Amniotic epithelial cell (primary cell): ENCODE measurements around the gene MAX.

Experiments used
- DNase-seq: peaks from one replicate; pipeline ENCODE4 v3.0.0-alpha.2; 2010; ENCODE audit warnings: low read depth

MAX gene

GRCh38 chr14:65073605-65074201, 28.6 kb downstream of the MAX start:
- DNase-seq: no peak

- no peak for DNase-seq
Measured at GRCh38 chr14:65072937-65073336, 29.4 kb downstream of the MAX start.

- DNase-seq: no peak
Measured at GRCh38 chr14:65072256-65072655, 30.1 kb downstream of the MAX start.

- no peak for DNase-seq
Measured at GRCh38 chr14:65071544-65071943, 30.8 kb downstream of the MAX start.

- peak; percentile 18 for DNase-seq
Measured at GRCh38 chr14:65070471-65070976, 31.8 kb downstream of the MAX start.

GRCh38 chr14:65069874-65070413, 32.4 kb downstream of the MAX start:
- DNase-seq: no peak

GRCh38 chr14:65065719-65066118, 36.6 kb downstream of the MAX start:
- DNase-seq: no peak

GRCh38 chr14:65062096-65063075, 39.9 kb downstream of the MAX start:
- DNase-seq: no peak

- no peak for DNase-seq
Measured at GRCh38 chr14:65057695-65058094, 44.6 kb downstream of the MAX start.

GRCh38 chr14:65054471-65055085, 47.7 kb downstream of the MAX start:
- DNase-seq: no peak

- no peak for DNase-seq
Measured at GRCh38 chr14:65053466-65053865, 48.9 kb downstream of the MAX start.

- DNase-seq: no peak
Measured at GRCh38 chr14:65052832-65053231, 49.5 kb downstream of the MAX start.

GRCh38 chr14:65045709-65046108, 56.6 kb downstream of the MAX start:
- DNase-seq: no peak

GRCh38 chr14:65045006-65045405, 57.3 kb downstream of the MAX start:
- no peak for DNase-seq

GRCh38 chr14:65044596-65044959, 57.7 kb downstream of the MAX start:
- no peak for DNase-seq

- no peak for DNase-seq
Measured at GRCh38 chr14:65043893-65044595, 58.3 kb downstream of the MAX start.

GRCh38 chr14:65042731-65043372, 59.5 kb downstream of the MAX start:
- no peak for DNase-seq

- DNase-seq: no peak
Measured at GRCh38 chr14:65042296-65042695, 60.0 kb downstream of the MAX start.

- DNase-seq: no peak
Measured at GRCh38 chr14:65041434-65041915, 60.8 kb downstream of the MAX start.

GRCh38 chr14:65040666-65041433, 61.5 kb downstream of the MAX start:
- DNase-seq: no peak
